Ascending aorta (tissue), 2 donors: ENCODE data around the gene RWDD1. TPM values are rescaled to one million over a fixed set of nuclear protein-coding genes. Genes with fewer than 3 reads are reported as not detected.
"Not testable (repeated sequence)": the region's sequence is repeated elsewhere in the genome, so short reads cannot be mapped to it uniquely, and the experiment has no call there.

ENCODE experiments used
- DNase-seq, 2 donors: peaks; one replicate each; pipeline ENCODE4 v3.0.0-alpha.2; 2019; ENCODE audit warnings: low spot score in 2 of 2
- H3K27ac ChIP-seq, 2 donors: fragments of 200-600 bp; sonication (generic); one replicate each; pipeline ENCODE4 v1.5.1; 2016 to 2017; ENCODE audit warnings: mild to moderate bottlenecking in 1 of 2
- H3K27me3 ChIP-seq: fragments of 200-600 bp; sonication (generic); one replicate; pipeline ENCODE4 v1.5.1; 2017
- H3K36me3 ChIP-seq, 2 donors: fragments of 200-600 bp; sonication (generic); one replicate each; pipeline ENCODE4 v1.5.1; 2016
- H3K4me1 ChIP-seq, 2 donors: fragments of 200-600 bp; sonication (generic); one replicate each; pipeline ENCODE4 v1.5.1; 2016 to 2017; ENCODE audit warnings: mild to moderate bottlenecking in 1 of 2
- H3K4me3 ChIP-seq, 2 donors: fragments of 200-600 bp; sonication (generic); one replicate each; pipeline ENCODE4 v1.5.1; 2016 to 2017; ENCODE audit warnings: mild to moderate bottlenecking in 1 of 2
- H3K9me3 ChIP-seq, 2 donors: fragments of 200-600 bp; sonication (generic); one replicate each; pipeline ENCODE4 v1.5.1; 2016
- intact Hi-C: fragments of 100-400 bp; cut with DNase I; formaldehyde crosslinking; loops from one replicate; pipeline ENCODE4 v1.15.1; 2023
- total RNA-seq: library from RNA; depleted of rRNA; stranded (reverse); fragments of >200 nt; gene quantifications from one replicate; pipeline ENCODE4 v1.1.0, GENCODE V29; 2016
- TF ChIP-seq, protein P1 (sequence below), 3 experiments: fragments of 200-600 bp in 2 of 3; fragments of 450-650 bp in 1 of 3; sonication (generic) in 2 of 3; IDR thresholded peaks; one replicate each; pipeline ENCODE4 v1.5.1; 2016 to 2019; ENCODE audit warnings: antibody characterized with exemption in 3 of 3, mild to moderate bottlenecking in 1 of 3, moderate library complexity in 1 of 3

RWDD1 gene
- total RNA-seq, 1 donor from 2014 or later = 11.0 TPM

DNA sequence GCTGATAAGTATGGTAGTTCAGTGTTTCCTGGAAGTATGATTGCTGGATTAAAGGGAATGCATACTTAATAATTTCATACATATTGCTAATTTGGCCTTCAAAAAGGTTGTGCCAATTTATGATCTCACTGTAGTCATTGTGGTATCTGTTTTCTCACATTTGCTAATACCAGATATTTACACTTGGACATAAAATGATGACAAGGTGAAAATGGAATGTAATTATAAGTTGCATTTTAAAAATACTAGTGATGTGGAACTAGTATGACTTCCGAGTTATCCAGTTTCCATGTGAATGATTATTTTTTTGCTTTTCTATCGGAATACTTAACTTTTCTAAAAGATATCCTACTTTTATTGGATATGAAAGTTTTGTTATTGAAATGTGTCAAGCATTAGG is 15.4 kb downstream of the RWDD1 start:
- Histone ChIP-seq H3K9me3 (no peaks in the 10 kb centered on the region), H3K27me3 (no peaks in the 10 kb centered on the region), H3K36me3 (peaks cover 33 to 56% of the 10 kb centered on the region in 2 donors), H3K4me1 (no peaks in the 10 kb centered on the region), H3K4me3 (no peak overlapping the region), H3K27ac (no peak overlapping the region)
- TF ChIP-seq, protein P1, sequence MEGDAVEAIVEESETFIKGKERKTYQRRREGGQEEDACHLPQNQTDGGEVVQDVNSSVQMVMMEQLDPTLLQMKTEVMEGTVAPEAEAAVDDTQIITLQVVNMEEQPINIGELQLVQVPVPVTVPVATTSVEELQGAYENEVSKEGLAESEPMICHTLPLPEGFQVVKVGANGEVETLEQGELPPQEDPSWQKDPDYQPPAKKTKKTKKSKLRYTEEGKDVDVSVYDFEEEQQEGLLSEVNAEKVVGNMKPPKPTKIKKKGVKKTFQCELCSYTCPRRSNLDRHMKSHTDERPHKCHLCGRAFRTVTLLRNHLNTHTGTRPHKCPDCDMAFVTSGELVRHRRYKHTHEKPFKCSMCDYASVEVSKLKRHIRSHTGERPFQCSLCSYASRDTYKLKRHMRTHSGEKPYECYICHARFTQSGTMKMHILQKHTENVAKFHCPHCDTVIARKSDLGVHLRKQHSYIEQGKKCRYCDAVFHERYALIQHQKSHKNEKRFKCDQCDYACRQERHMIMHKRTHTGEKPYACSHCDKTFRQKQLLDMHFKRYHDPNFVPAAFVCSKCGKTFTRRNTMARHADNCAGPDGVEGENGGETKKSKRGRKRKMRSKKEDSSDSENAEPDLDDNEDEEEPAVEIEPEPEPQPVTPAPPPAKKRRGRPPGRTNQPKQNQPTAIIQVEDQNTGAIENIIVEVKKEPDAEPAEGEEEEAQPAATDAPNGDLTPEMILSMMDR (IDR thresholded peaks at IDR 0.05) = no peak
- intact Hi-C loops = no loop called here
- no peak for DNase-seq

DNA sequence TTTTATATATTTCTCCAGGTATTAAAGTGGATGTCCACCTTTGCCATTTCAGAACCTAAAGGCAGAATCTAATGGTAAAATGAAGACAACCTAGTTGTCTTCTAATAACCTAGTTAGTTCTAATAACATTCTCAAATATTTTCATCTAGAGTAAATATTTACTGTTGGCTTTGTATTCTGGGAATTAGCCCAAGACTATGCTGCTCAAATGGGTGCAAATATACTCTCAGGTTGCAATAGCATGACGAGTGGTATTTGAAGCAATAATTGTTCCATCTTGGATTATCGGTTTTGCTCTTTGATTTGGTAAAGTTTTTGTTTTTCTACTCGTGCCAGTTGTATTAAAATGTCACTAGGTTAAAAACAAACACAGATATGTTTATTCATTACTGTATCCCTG is 23.9 kb downstream of the RWDD1 start:
- Histone ChIP-seq H3K4me1 (no peaks in the 10 kb centered on the region), H3K4me3 (no peak overlapping the region), H3K27me3 (no peaks in the 10 kb centered on the region), H3K27ac (no peak overlapping the region), H3K36me3 (peaks cover 23 to 52% of the 10 kb centered on the region in 2 donors), H3K9me3 (no peaks in the 10 kb centered on the region)
- TF ChIP-seq, protein P1 (IDR thresholded peaks at IDR 0.05) = no peak
- intact Hi-C loops = no loop called here
- DNase-seq = no peak

DNA sequence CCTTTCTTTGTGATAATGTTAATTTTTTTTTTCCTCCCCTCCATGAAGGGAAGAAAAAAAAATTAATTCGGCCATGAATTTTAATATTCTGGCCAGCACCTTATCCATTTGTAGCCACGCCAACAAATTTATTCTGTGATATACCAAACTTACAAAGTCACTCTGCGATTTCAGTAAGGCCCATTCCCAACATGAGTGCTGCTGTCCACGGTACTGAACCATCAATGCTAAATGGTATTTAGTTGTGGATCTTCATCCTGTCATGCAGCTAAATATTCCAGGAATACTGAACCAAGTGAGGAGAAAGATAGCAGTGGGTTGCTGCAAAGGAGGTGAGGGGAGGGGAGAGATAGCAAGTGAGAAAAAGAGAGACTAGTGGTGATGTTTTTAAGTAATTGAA is 25.5 kb downstream of the RWDD1 start:
- Histone ChIP-seq H3K27me3 (no peaks in the 10 kb centered on the region), H3K36me3 (peaks cover 16 to 37% of the 10 kb centered on the region in 2 donors), H3K27ac (no peak overlapping the region), H3K4me1 (no peaks in the 10 kb centered on the region), H3K9me3 (no peaks in the 10 kb centered on the region), H3K4me3 (no peak overlapping the region)
- no peak for DNase-seq
- intact Hi-C loops = no loop called here
- TF ChIP-seq, protein P1 (IDR thresholded peaks at IDR 0.05) = no peak

DNA sequence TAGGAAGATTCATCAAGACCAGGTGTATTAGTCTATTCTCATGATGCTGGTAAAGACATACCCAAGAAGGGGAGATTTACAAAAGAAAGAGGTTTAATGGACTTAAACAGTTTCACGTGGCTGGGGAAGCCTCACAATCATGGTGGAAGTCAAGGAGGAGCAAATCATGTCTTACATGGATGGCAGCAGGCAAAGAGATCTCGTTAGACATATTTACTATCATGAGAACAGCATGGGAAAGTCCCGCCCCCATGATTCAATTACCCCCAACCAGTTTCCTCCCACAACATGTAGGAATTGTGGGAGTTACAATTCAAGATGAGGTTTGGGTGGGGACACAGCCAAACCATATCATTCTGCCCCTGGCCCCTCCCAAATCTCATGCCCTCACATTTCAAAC is 32.6 kb downstream of the RWDD1 start:
- H3K27ac ChIP-seq, DNase-seq, H3K4me1 ChIP-seq, H3K4me3 ChIP-seq, H3K27me3 ChIP-seq, intact Hi-C loops, H3K9me3 ChIP-seq: not testable (repeated sequence)
- H3K36me3 ChIP-seq = peaks cover 0 to 22% of the 10 kb centered on the region in 2 donors

DNA sequence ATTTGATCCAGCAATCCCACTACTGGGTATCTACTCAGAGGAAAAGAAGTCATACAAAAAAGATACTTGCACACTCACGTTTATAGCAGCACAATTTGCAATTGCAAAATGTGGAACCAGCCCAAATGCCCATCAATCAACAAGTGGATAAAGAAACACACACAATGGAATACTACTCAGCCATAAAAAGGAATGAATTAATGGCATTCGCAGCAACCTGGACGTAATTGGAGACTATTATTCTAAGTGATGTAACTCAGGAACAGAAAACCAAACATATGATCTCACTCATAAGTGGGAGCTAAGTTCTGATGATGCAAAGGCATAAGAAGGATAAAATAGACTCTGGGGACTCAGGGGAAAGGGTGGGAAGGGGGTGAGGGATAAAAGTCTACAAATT is 33.6 kb downstream of the RWDD1 start:
- H3K27ac ChIP-seq, DNase-seq, intact Hi-C loops, H3K27me3 ChIP-seq, H3K9me3 ChIP-seq, H3K4me3 ChIP-seq, H3K4me1 ChIP-seq: not testable (repeated sequence)
- peaks cover 0 to 22% of the 10 kb centered on the region in 2 donors for H3K36me3 ChIP-seq

DNA sequence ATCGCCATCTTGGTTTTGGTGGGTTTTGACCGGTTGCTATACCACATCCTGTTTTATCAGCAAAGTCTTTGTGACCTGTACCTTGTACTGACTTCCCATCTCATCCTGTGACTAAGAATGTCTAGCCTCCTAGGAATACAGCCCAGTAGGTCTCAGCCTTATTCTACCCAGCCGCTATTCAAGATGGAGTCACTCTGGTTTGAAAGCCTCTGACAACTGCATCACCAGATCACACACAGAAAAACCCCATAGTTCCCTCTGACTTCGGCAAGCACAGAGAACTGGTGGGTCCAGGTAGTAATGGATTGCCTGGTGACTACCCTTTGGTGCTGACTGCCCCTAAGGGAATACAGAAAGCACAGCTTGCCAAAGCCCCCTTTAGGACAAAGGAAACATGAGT is 34.6 kb downstream of the RWDD1 start:
- Histone ChIP-seq H3K9me3 (no peaks in the 10 kb centered on the region), H3K27me3 (no peaks in the 10 kb centered on the region), H3K4me3 (no peak overlapping the region), H3K27ac (no peak overlapping the region), H3K4me1 (no peaks in the 10 kb centered on the region), H3K36me3 (peaks cover 0 to 22% of the 10 kb centered on the region in 2 donors)
- no peak for DNase-seq
- TF ChIP-seq, protein P1 (IDR thresholded peaks at IDR 0.05) = no peak
- intact Hi-C loops = no loop called here

DNA sequence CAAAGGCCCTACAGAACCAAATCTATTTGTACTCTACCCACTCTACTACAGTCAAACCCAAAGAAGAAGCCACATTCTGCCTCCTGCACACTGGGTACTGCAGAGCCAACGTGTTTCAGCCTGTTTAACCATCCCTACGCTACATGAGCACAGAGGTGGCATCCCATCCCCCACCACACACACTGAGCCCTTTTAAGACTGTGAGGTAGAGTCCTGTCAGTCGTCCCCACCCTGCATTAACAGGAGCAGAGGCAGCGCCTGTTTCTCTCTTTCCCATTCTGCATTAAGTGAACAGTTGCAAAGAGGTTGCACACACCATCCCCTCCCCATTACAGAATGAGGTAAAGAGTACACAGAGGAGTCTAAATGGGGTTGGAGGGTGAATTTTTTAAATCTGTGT is 39.8 kb downstream of the RWDD1 start:
- Histone ChIP-seq H3K27ac (no peak overlapping the region), H3K4me1 (peaks cover 0 to 3% of the 10 kb centered on the region in 2 donors), H3K36me3 (peaks cover 0 to 4% of the 10 kb centered on the region in 2 donors), H3K27me3 (no peaks in the 10 kb centered on the region), H3K9me3 (no peaks in the 10 kb centered on the region), H3K4me3 (no peak overlapping the region)
- TF ChIP-seq, protein P1 (IDR thresholded peaks at IDR 0.05) = no peak
- no peak for DNase-seq
- intact Hi-C loops = no loop called here
